Stomach (tissue), 9 donors: ENCODE measurements around the gene FNDC3B. TPM values are rescaled to one million over a fixed set of nuclear protein-coding genes. Genes with fewer than 3 reads are reported as not detected.

Experiments
- DNase-seq, 2 donors: peaks; one replicate each; pipeline versions ENCODE4 v3.0.0 to v3.0.0-alpha.2; 2013 to 2019
- H3K27ac ChIP-seq, 5 donors: fragments of 200-600 bp in 4 of 5; sonication (generic) in 4 of 5; one replicate each; pipeline ENCODE4 v1.5.1; 2013 to 2019; ENCODE audit warnings: mild to moderate bottlenecking in 1 of 5, moderate library complexity in 1 of 5
- H3K27me3 ChIP-seq, 3 donors: fragments of 200-600 bp; sonication (generic); one replicate each; pipeline ENCODE4 v1.5.1; 2017 to 2019; ENCODE audit warnings: mixed run types in 1 of 3
- H3K36me3 ChIP-seq, 4 donors: fragments of 200-600 bp; sonication (generic); 1 replicate in 3 of 4; 2 replicates in 1 of 4; pipeline ENCODE4 v1.5.1; 2016 to 2019
- H3K4me1 ChIP-seq, 4 donors: fragments of 200-600 bp; sonication (generic); one replicate each; pipeline ENCODE4 v1.5.1; 2016 to 2019
- H3K4me3 ChIP-seq, 4 donors: fragments of 200-600 bp; sonication (generic) in 3 of 4; one replicate each; pipeline ENCODE4 v1.5.1; 2016 to 2019; ENCODE audit warnings: mild to moderate bottlenecking in 1 of 4
- H3K9me3 ChIP-seq, 4 donors: fragments of 200-600 bp; sonication (generic); one replicate each; pipeline ENCODE4 v1.5.1; 2016 to 2019
- CTCF ChIP-seq, 7 experiments: fragments of 450-650 bp in 4 of 7; fragments of 200-600 bp in 3 of 7; sonication (generic) in 3 of 7; IDR thresholded peaks; one replicate each; pipeline ENCODE4 v1.5.1; 2016 to 2019; ENCODE audit warnings: antibody characterized with exemption in 7 of 7, control low read depth in 2 of 7, mild to moderate bottlenecking in 1 of 7
- EP300 ChIP-seq: sonication (generic); formaldehyde crosslinking; IDR thresholded peaks from one replicate; pipeline ENCODE4 v1.6.1; 2017; ENCODE audit warnings: antibody characterized with exemption
- POLR2A ChIP-seq, 4 donors: fragments of 450-650 bp; IDR thresholded peaks; one replicate each; pipeline ENCODE4 v1.6.1; 2016; ENCODE audit warnings: antibody characterized with exemption in 4 of 4, control low read depth in 2 of 4, mild to moderate bottlenecking in 1 of 4, moderate library complexity in 1 of 4
- POLR2AphosphoS5 ChIP-seq, 3 donors: sonication (generic); formaldehyde crosslinking; IDR thresholded peaks; one replicate each; pipeline ENCODE4 v1.6.1; 2016; ENCODE audit warnings: antibody characterized with exemption in 3 of 3
- WGBS, 5 donors: extraction: QIAGEN DNeasy Blood & Tissue Kit in 3 of 5; methylation state at CpG; one replicate each; pipeline versions ENCODE4 v1.1.5 to v1.1.7; 2013 to 2018; 5-methylcytosine and 5-hydroxymethylcytosine counted together
- intact Hi-C: fragments of 100-400 bp; cut with DNase I; formaldehyde crosslinking; loops from one replicate; pipeline ENCODE4 v1.15.1; 2023; ENCODE audit warnings: low total_unique reads
- polyA plus RNA-seq, 3 donors: library from polyadenylated mRNA; stranded (reverse); fragments of 200-250 nt; gene quantifications; one replicate each; pipeline ENCODE4 v1.2.3, GENCODE V29; 2013
- total RNA-seq, 5 donors: library from RNA; depleted of rRNA; stranded (reverse); fragments of >200 nt; gene quantifications; one replicate each; pipeline versions ENCODE4 v1.1.0 to v1.2.3, GENCODE V29; 2014 to 2016
- donor health status: healthy with polysubstance abuse.
- donor health status: Bipolar disorder and iron deficiency.
- donor health status: healthy.

FNDC3B gene
- total and polyA plus RNA-seq, 8 donors, result 6.0 to 229 (median 53.7) TPM

GRCh38 chr3:172402892-172403643 lies 363.7 kb downstream of the FNDC3B start:
- WGBS, 5 donors, result 84 to 96% (median 94%) methylated on average over 8 of the region's 8 CpGs
- Histone ChIP-seq H3K4me1 (no peaks in the 10 kb centered on the region), H3K9me3 (no peaks in the 10 kb centered on the region), H3K36me3 (peaks cover 0 to 41% (median 36%) of the 10 kb centered on the region in 4 donors), H3K27ac (no peak overlapping the region), H3K4me3 (no peak overlapping the region), H3K27me3 (no peaks in the 10 kb centered on the region)
- TF ChIP-seq POLR2A (IDR thresholded peaks at IDR 0.05) (no peak), POLR2AphosphoS5 (IDR thresholded peaks at IDR 0.05) (no peak), EP300 (no peak), CTCF (IDR thresholded peaks at IDR 0.05) (no peak)
- intact Hi-C loops, result no loop called here
- no peak for DNase-seq

GRCh38 chr3:172404237-172404962 lies 365.0 kb downstream of the FNDC3B start:
- Histone ChIP-seq H3K27ac (no peak overlapping the region), H3K4me3 (no peak overlapping the region)

GRCh38 chr3:172405914-172406313 lies 366.5 kb downstream of the FNDC3B start:
- no peak for DNase-seq
- no peak for TF ChIP-seq CTCF (IDR thresholded peaks at IDR 0.05)
- no peak for TF ChIP-seq POLR2A (IDR thresholded peaks at IDR 0.05)
- no peak for TF ChIP-seq POLR2AphosphoS5 (IDR thresholded peaks at IDR 0.05)
- TF ChIP-seq EP300, result no peak
- Histone ChIP-seq H3K9me3 (no peaks in the 10 kb centered on the region), H3K4me1 (no peaks in the 10 kb centered on the region), H3K27me3 (peaks cover 0 to 2% (median 0%) of the 10 kb centered on the region in 3 donors), H3K27ac (no peak overlapping the region), H3K4me3 (no peak overlapping the region), H3K36me3 (peaks cover 0 to 15% (median 14%) of the 10 kb centered on the region in 4 donors)
- WGBS, 5 donors, result 88 to 94% (median 93%) methylated on average over 2 of the region's 2 CpGs
- intact Hi-C loops, result no loop called here

More at GRCh38 chr3:172404237-172404962, 365.0 kb downstream of the FNDC3B start:
- Histone ChIP-seq H3K36me3 (peaks cover 0 to 28% (median 24%) of the 10 kb centered on the region in 4 donors), H3K9me3 (no peaks in the 10 kb centered on the region), H3K27me3 (no peaks in the 10 kb centered on the region), H3K4me1 (no peaks in the 10 kb centered on the region)
- intact Hi-C loops, result no loop called here
- no peak for DNase-seq
- TF ChIP-seq EP300, result no peak
- no peak for TF ChIP-seq POLR2A (IDR thresholded peaks at IDR 0.05)
- TF ChIP-seq CTCF (IDR thresholded peaks at IDR 0.05), result no peak
- TF ChIP-seq POLR2AphosphoS5 (IDR thresholded peaks at IDR 0.05), result no peak
- WGBS, 5 donors, result 62 to 72% (median 64%) methylated on average over 11 to 12 of the region's 12 CpGs

- 55 to 78% (median 58%) methylated on average over 3 of the region's 3 CpGs for WGBS, 5 donors
- H3K27ac ChIP-seq, result no peak overlapping the region
- no peaks in the 10 kb centered on the region for H3K36me3 ChIP-seq
- TF ChIP-seq POLR2AphosphoS5 (IDR thresholded peaks at IDR 0.05), result no peak
- no peak for TF ChIP-seq EP300
- no peak for TF ChIP-seq CTCF (IDR thresholded peaks at IDR 0.05)
- TF ChIP-seq POLR2A (IDR thresholded peaks at IDR 0.05), result no peak
- no peak for DNase-seq
- H3K4me1 ChIP-seq, result no peaks in the 10 kb centered on the region
- H3K9me3 ChIP-seq, result no peaks in the 10 kb centered on the region
- intact Hi-C loops, result no loop called here
- no peak overlapping the region for H3K4me3 ChIP-seq
- peaks cover 0 to 6% (median 0%) of the 10 kb centered on the region in 3 donors for H3K27me3 ChIP-seq
Observed at GRCh38 chr3:172407872-172408271, 368.5 kb downstream of the FNDC3B start.
